Stimulated activated CD4-positive, alpha-beta T cell treated with anti-CD3 and anti-CD28 coated beads, TNF-alpha, amount 100 ng/mL, for 48 hours (primary cell): ENCODE data around the gene NCAPD2.
A peak's percentile ranks its signal among the peaks of the same experiment; 100 is the strongest.

Experiments
- DNase-seq, 3 donors: peaks; one replicate each; pipeline ENCODE4 v3.0.0-alpha.2; 2020; ENCODE audit warnings: low read depth in 3 of 3

The NCAPD2 gene

GRCh38 chr12:6533653-6533922 is 39.7 kb downstream of the NCAPD2 start:
- DNase-seq: no peak

GRCh38 chr12:6533923-6534694 is 40.2 kb downstream of the NCAPD2 start, which contains the start of gene GAPDH:
TSS of gene GAPDH (plus strand) at chr12:6534517. CDS start at chr12:6534833, 316 bp downstream.
- peak; percentile 83 to 88 (median 87) for DNase-seq

- no peak for DNase-seq
Observed at GRCh38 chr12:6534695-6534944, 40.7 kb downstream of the NCAPD2 start.

- DNase-seq: peak in 2 of 3 donors; percentile 68 to 71
Observed at GRCh38 chr12:6534945-6535696, 41.2 kb downstream of the NCAPD2 start.

- DNase-seq: no peak
Observed at GRCh38 chr12:6535697-6535946, 41.7 kb downstream of the NCAPD2 start.

- no peak for DNase-seq
Observed at GRCh38 chr12:6535960-6536847, 42.3 kb downstream of the NCAPD2 start.

- DNase-seq: no peak
Observed at GRCh38 chr12:6536894-6537579, 43.1 kb downstream of the NCAPD2 start.

- peak; percentile 70 to 75 (median 71) for DNase-seq
Observed at GRCh38 chr12:6537580-6538419, 43.9 kb downstream of the NCAPD2 start.

GRCh38 chr12:6538420-6539313 is 44.8 kb downstream of the NCAPD2 start:
- DNase-seq: no peak

- DNase-seq: no peak
Observed at GRCh38 chr12:6539314-6539682, 45.4 kb downstream of the NCAPD2 start.

GRCh38 chr12:6539707-6540134 is 45.8 kb downstream of the NCAPD2 start:
- DNase-seq: no peak

GRCh38 chr12:6540181-6540877 is 46.4 kb downstream of the NCAPD2 start:
- no peak for DNase-seq

GRCh38 chr12:6541371-6542165 is 47.7 kb downstream of the NCAPD2 start:
- no peak for DNase-seq

- DNase-seq: no peak
Observed at GRCh38 chr12:6542209-6543009, 48.5 kb downstream of the NCAPD2 start.

- no peak for DNase-seq
Observed at GRCh38 chr12:6546016-6546415, 52.1 kb downstream of the NCAPD2 start.

- no peak for DNase-seq
Observed at GRCh38 chr12:6547566-6547965, 53.7 kb downstream of the NCAPD2 start.

- DNase-seq: no peak
Observed at GRCh38 chr12:6547987-6548386, 54.1 kb downstream of the NCAPD2 start.

- DNase-seq: no peak
Observed at GRCh38 chr12:6548556-6548955, 54.7 kb downstream of the NCAPD2 start.
